OCI-LY7 (cell line): ENCODE results near the gene PLCB2. TPM values are rescaled to one million over a fixed set of nuclear protein-coding genes. Genes with fewer than 3 reads are reported as not detected.

ENCODE experiments used
- BruUV-seq: library from RNA; stranded (reverse); fragments of 400-500 nt; replicated peaks from 2 replicates; lab custom pipeline; 2021; lab: Mats Ljungman, UMichigan
- CTCF ChIA-PET: fragments of 300-600 bp; sonication (Branson Sonifier 250); formaldehyde crosslinking; loops from one replicate; lab custom pipeline; 2022; ENCODE audit warnings: antibody characterized with exemption; ENCODE audit not compliant: unreplicated experiment; lab: Charles Lee
- POLR2A ChIA-PET: fragments of 300-600 bp; sonication (Branson Sonifier 250); formaldehyde crosslinking; loops from one replicate; lab custom pipeline; 2022; ENCODE audit warnings: antibody characterized with exemption; lab: Charles Lee
- DNase-seq: peaks from one replicate; pipeline ENCODE4 v3.0.0-alpha.2; 2015; ENCODE audit warnings: low spot score
- H2AFZ ChIP-seq: fragments of 200-600 bp; sonication (generic), shearing (Covaris generic); 2 replicates; pipeline ENCODE4 v1.6.1; 2014; ENCODE audit warnings: mild to moderate bottlenecking, antibody characterized with exemption, low read length, moderate library complexity
- H3K27ac ChIP-seq: fragments of 200-600 bp; sonication (generic); 2 replicates; pipeline ENCODE4 v1.5.1; 2014; ENCODE audit warnings: mixed run types, low read depth, mild to moderate bottlenecking, moderate library complexity, low read length, inconsistent platforms; ENCODE audit not compliant: poor library complexity, severe bottlenecking
- H3K36me3 ChIP-seq: fragments of 200-600 bp; sonication (generic); 2 replicates; pipeline ENCODE4 v1.6.1; 2014; ENCODE audit warnings: mild to moderate bottlenecking, antibody characterized with exemption, low read length, moderate library complexity, mixed read lengths; ENCODE audit not compliant: insufficient read depth
- H3K4me1 ChIP-seq: fragments of 200-600 bp; sonication (generic); 2 replicates; pipeline ENCODE4 v1.5.1; 2014; ENCODE audit warnings: mild to moderate bottlenecking, low read length; ENCODE audit not compliant: insufficient read depth, poor library complexity, severe bottlenecking
- H3K4me2 ChIP-seq: fragments of 200-600 bp; sonication (generic); 2 replicates; pipeline ENCODE4 v1.6.1; 2014; ENCODE audit warnings: mild to moderate bottlenecking, low read length
- H3K4me3 ChIP-seq: fragments of 200-600 bp; sonication (generic); 2 replicates; pipeline ENCODE4 v1.5.1; 2014; ENCODE audit warnings: mild to moderate bottlenecking, low read depth, low read length; ENCODE audit not compliant: poor library complexity, severe bottlenecking
- H3K79me2 ChIP-seq: fragments of 200-600 bp; sonication (generic); 2 replicates; pipeline ENCODE4 v1.6.1; 2016; ENCODE audit warnings: low read depth, mild to moderate bottlenecking, low read length, moderate library complexity, mixed read lengths; ENCODE audit not compliant: insufficient read depth
- H3K9me2 ChIP-seq: fragments of 200-600 bp; sonication (generic); 2 replicates; pipeline ENCODE4 v1.6.1; 2016; ENCODE audit warnings: mild to moderate bottlenecking, low read length, mixed read lengths; ENCODE audit not compliant: insufficient read depth
- H3K9me3 ChIP-seq: fragments of 200-600 bp; sonication (generic); 2 replicates; pipeline ENCODE4 v1.6.1; 2014; ENCODE audit warnings: mild to moderate bottlenecking, mixed run types, low read length, mixed read lengths
- H4K20me1 ChIP-seq: fragments of 200-600 bp; sonication (generic); 2 replicates; pipeline ENCODE4 v1.6.1; 2014; ENCODE audit warnings: mild to moderate bottlenecking, antibody characterized with exemption, low read length, moderate library complexity, mixed read lengths; ENCODE audit not compliant: insufficient read depth
- CTCF ChIP-seq: fragments of 200-600 bp; sonication (generic); conservative IDR thresholded peaks from 2 replicates; pipeline ENCODE4 v1.5.1; 2014; ENCODE audit warnings: mild to moderate bottlenecking, antibody characterized with exemption, low read length, moderate library complexity, mixed read lengths
- EZH2phosphoT487 ChIP-seq: fragments of 200-600 bp; sonication (generic); IDR thresholded peaks from 2 replicates; pipeline ENCODE4 v1.6.1; 2018; ENCODE audit warnings: low read depth, borderline replicate concordance, mild to moderate bottlenecking, mixed run types, antibody characterized with exemption, low read length, moderate library complexity, mixed read lengths
- intact Hi-C: fragments of 100-400 bp; cut with micrococcal nuclease; formaldehyde crosslinking; loops from one replicate; pipeline ENCODE4 v1.10.0; 2022; ENCODE audit not compliant: unreplicated experiment
- total RNA-seq, 2 experiments: library from RNA; depleted of rRNA in 1 of 2; stranded (reverse); fragments of >200 nt in 1 of 2; shearing (Covaris generic) in 1 of 2; gene quantifications; 2 replicates each; pipeline ENCODE4 v1.2.3, GENCODE V29; 2014 to 2022

The PLCB2 gene
- total RNA-seq, 2 experiments from 2014 or later: 9.6 TPM; not detected in 1

GRCh38 chr15:40352281-40352901 lies 44.7 kb upstream of the PLCB2 start:
- no peak for DNase-seq
- H2AFZ ChIP-seq: no peak overlapping the region
- no peaks in the 10 kb centered on the region for H3K36me3 ChIP-seq
- H3K79me2 ChIP-seq: no peaks in the 10 kb centered on the region
- H3K27ac ChIP-seq: no peak overlapping the region
- BruUV-seq: no TSS peak
- no peak overlapping the region for H3K4me2 ChIP-seq
- POLR2A ChIA-PET: no interaction called here
- intact Hi-C loops: no loop called here
- H4K20me1 ChIP-seq: no peaks in the 10 kb centered on the region
- no peaks in the 10 kb centered on the region for H3K9me2 ChIP-seq
- CTCF ChIA-PET: no interaction called here
- H3K4me1 ChIP-seq: no peaks in the 10 kb centered on the region
- H3K4me3 ChIP-seq: no peak overlapping the region
- TF ChIP-seq CTCF (no peak), EZH2phosphoT487 (no peak)
- no peaks in the 10 kb centered on the region for H3K9me3 ChIP-seq

DNA sequence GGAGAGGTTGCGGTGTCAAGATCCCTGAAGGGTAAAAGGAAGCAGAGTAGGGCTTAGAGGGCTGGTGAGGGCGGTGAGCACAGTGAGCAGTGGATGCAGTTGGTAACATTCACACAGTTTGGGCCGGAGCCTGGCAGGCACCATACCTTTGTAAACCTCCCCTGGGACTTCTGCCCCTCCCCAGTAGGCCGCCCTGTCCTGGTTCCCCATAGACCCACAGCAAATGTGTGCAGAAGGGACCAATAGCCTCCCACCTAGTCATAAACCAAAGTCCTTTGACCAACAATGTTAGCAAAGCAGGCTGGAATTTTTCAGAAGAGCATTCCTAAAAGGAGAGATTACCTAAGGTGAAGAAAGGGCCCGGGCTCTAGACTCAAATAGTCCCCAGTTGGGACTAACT lies 41.4 kb upstream of the PLCB2 start:
- DNase-seq: no peak
- Histone ChIP-seq H3K79me2 (no peaks in the 10 kb centered on the region), H3K4me1 (peaks cover 3% of the 10 kb centered on the region), H2AFZ (no peak overlapping the region), H3K9me2 (no peaks in the 10 kb centered on the region), H3K27ac (no peak overlapping the region), H3K4me2 (no peak overlapping the region), H3K9me3 (no peaks in the 10 kb centered on the region), H4K20me1 (no peaks in the 10 kb centered on the region), H3K4me3 (no peak overlapping the region), H3K36me3 (no peaks in the 10 kb centered on the region)
- no peak for TF ChIP-seq CTCF
- TF ChIP-seq EZH2phosphoT487: no peak
- CTCF ChIA-PET: no interaction called here
- intact Hi-C loops: no loop called here
- BruUV-seq: no TSS peak
- POLR2A ChIA-PET: no interaction called here

- H3K27ac ChIP-seq: no peak overlapping the region
- H3K4me2 ChIP-seq: no peak overlapping the region
- intact Hi-C loops: no loop called here
- no peaks in the 10 kb centered on the region for H3K9me3 ChIP-seq
- no TSS peak for BruUV-seq
- POLR2A ChIA-PET: no interaction called here
- DNase-seq: no peak
- no peaks in the 10 kb centered on the region for H3K9me2 ChIP-seq
- H2AFZ ChIP-seq: no peak overlapping the region
- H3K36me3 ChIP-seq: no peaks in the 10 kb centered on the region
- no peak overlapping the region for H3K4me3 ChIP-seq
- CTCF ChIA-PET: no interaction called here
- H3K4me1 ChIP-seq: peaks cover 4% of the 10 kb centered on the region
- no peak for TF ChIP-seq CTCF
- no peak for TF ChIP-seq EZH2phosphoT487
- H3K79me2 ChIP-seq: no peaks in the 10 kb centered on the region
- no peaks in the 10 kb centered on the region for H4K20me1 ChIP-seq
Observed at GRCh38 chr15:40348474-40348870, 40.7 kb upstream of the PLCB2 start.
